KOPT-K1 (cell line): Measurements from ENCODE around the gene RBP4.

ENCODE experiments used
- H3K27ac ChIP-seq: fragments of 200-600 bp; sonication (generic); 2 replicates; pipeline ENCODE4 v1.5.1; 2016; ENCODE audit warnings: antibody characterized with exemption, mild to moderate bottlenecking, low read depth, low read length; ENCODE audit not compliant: poor library complexity, severe bottlenecking
- H3K36me3 ChIP-seq: fragments of 200-600 bp; sonication (generic); 2 replicates; pipeline ENCODE4 v1.5.1; 2017; ENCODE audit warnings: antibody characterized with exemption, mild to moderate bottlenecking, low read length, moderate library complexity; ENCODE audit not compliant: insufficient read depth
- H3K9me3 ChIP-seq: fragments of 200-600 bp; sonication (generic); 2 replicates; pipeline ENCODE4 v1.5.1; 2017; ENCODE audit warnings: antibody characterized with exemption, low read length, mild to moderate bottlenecking; ENCODE audit not compliant: insufficient read depth, poor library complexity, severe bottlenecking

Gene RBP4

GRCh38 chr10:93584445-93584844 is 16.6 kb downstream of the RBP4 start:
- Histone ChIP-seq H3K9me3 (peaks cover 13% of the 10 kb centered on the region), H3K27ac (no peak overlapping the region), H3K36me3 (no peaks in the 10 kb centered on the region)

- H3K27ac ChIP-seq = no peak overlapping the region
- H3K36me3 ChIP-seq = no peaks in the 10 kb centered on the region
- peaks cover 13% of the 10 kb centered on the region for H3K9me3 ChIP-seq
These were observed 20.2 kb downstream of the RBP4 start for GRCh38 chr10:93580828-93581227.

GRCh38 chr10:93579985-93580711 is 20.9 kb downstream of the RBP4 start:
- Histone ChIP-seq H3K9me3 (peaks cover 13% of the 10 kb centered on the region), H3K27ac (no peak overlapping the region), H3K36me3 (no peaks in the 10 kb centered on the region)

- peaks cover 13% of the 10 kb centered on the region for H3K9me3 ChIP-seq
- no peak overlapping the region for H3K27ac ChIP-seq
- no peaks in the 10 kb centered on the region for H3K36me3 ChIP-seq
These were observed 21.9 kb downstream of the RBP4 start for GRCh38 chr10:93579089-93579488.

DNA sequence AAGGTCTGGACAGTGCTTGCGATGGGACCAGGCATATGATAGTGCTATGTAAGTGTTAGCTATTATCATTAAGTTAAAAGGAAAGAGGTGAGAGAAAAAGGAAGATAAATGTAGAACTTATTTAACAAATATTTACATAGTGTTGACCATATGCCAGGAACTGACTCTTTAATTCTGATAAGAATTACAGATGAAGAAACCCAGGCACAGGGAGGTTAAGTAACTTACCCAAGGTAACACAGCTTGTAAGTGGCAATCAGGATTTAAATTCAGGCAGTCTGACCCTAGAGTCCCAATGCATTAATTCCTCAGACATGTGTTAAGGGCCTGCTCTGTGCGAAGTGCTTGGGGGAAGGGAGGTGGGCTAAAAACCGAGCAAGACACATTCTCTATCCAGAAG is 23.5 kb downstream of the RBP4 start:
- Histone ChIP-seq H3K9me3 (peaks cover 13% of the 10 kb centered on the region), H3K27ac (no peak overlapping the region), H3K36me3 (no peaks in the 10 kb centered on the region)

DNA sequence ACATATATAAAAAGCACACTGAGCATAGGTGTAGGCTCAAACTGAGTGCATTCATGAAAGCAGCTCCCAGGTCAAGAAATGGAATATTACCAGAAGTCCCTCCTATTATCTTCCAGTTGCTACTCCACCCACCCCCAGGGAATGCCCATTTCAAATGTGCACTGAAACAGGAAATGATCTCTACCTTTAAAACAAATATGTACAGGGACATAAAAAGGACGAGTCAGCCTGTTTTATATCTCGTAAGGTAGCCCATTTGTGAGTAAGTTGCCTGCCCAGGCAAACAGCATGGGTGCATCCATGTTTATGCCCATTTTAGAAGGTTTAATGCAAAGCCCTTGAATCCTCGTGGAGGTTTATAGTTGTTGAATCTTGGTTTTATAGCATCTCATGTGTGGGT is 24.1 kb downstream of the RBP4 start:
- Histone ChIP-seq H3K36me3 (no peaks in the 10 kb centered on the region), H3K9me3 (peaks cover 13% of the 10 kb centered on the region), H3K27ac (no peak overlapping the region)

DNA sequence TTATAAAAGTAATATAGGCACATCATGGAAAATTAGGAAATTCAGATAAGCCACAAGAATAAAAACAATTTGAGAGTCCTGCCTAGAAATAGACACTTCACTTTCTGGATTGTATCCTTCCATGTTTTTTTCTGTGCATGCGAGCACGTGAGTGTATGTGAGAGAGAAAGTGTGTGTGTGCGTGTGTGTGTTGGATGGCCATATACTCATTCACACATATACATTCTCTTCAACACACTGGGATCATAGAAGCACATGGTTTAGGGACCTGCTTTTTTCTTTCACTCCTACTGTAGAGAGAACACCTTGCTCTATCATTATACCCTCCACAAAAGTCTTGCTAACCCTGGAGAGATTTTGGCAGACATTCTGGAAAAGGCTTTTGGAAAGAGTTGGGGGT is 27.1 kb downstream of the RBP4 start:
- Histone ChIP-seq H3K36me3 (no peaks in the 10 kb centered on the region), H3K27ac (no peak overlapping the region), H3K9me3 (no peaks in the 10 kb centered on the region)

- Histone ChIP-seq H3K27ac (no peak overlapping the region), H3K36me3 (no peaks in the 10 kb centered on the region), H3K9me3 (no peaks in the 10 kb centered on the region)
These were observed 27.8 kb downstream of the RBP4 start for GRCh38 chr10:93573051-93573909.

- Histone ChIP-seq H3K9me3 (no peaks in the 10 kb centered on the region), H3K27ac (no peak overlapping the region), H3K36me3 (no peaks in the 10 kb centered on the region)
These were observed 28.4 kb downstream of the RBP4 start for GRCh38 chr10:93572606-93573005.

DNA sequence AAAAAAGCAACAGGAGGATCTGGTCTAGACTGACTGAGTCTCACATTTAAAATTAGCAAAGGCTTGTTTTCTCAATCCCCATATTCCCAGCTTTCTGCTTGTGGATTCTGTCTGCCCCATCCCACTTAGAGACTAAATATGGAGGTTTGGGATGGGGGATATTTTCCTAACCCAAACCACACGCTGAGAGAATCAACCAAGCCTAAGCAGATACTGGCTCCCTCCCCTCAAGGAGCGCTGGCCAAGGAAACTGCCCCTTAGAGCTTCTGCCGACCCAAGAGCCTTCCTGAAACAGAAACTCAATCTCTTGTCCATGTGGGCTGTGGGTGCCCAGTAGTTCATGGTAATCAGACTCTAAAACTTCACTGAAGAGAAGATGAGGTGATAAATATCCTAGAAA is 30.7 kb downstream of the RBP4 start:
- Histone ChIP-seq H3K27ac (no peak overlapping the region), H3K9me3 (no peaks in the 10 kb centered on the region), H3K36me3 (no peaks in the 10 kb centered on the region)

DNA sequence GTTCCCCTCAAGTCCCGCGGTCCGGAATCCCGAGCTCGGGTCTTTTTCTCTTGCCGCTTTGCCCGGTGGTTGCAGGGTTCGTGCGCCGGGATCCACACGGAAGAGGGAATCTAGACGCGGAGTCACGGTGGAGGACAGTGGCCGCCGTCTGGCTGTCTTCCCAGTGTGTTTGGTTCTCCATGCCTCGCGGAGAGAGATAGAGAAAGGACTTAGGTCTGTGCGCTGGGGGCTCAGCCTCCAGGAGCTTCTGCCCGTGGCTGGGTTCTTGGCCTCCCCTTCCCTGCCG is 33.0 kb downstream of the RBP4 start:
- H3K36me3 ChIP-seq = no peaks in the 10 kb centered on the region
- H3K9me3 ChIP-seq = no peaks in the 10 kb centered on the region
- no peak overlapping the region for H3K27ac ChIP-seq

DNA sequence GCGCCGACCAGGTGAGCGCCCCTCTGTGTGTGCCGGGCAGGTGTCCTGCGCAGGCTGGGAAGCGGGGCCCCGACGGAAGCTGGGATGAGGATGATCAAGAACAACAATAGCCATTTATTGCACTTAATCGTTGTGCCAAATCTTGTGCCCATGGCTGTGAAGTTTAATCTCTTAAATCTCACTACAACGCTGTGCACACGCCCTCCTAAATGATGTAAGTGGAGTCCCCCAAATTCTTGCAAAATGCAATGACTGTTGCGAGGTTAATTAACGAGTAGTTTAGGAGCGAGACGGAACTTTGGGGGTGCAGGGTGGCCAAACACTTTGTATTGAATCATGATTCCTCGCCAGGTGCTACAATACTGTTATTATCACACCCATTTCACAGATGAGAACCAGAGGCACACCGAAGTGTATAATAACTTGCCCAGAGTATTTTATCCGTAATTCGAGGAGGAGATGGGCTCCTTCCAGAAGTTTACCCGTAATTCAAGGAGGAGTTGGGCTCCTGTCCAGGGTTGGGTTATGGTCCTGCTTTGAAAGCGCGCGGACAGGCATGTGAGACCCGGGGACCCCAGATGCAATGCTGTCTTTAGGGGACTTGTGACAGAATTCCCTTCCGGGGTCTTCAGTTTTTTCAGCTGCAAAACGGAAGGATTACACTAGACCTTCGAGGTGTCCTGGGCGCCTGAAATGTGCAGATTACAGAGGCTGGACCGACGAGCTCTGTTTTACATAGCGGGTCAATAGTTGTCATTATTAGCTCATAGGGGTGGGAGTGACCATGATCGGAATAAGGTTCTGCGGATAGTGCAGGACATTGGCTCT is 33.5 kb downstream of the RBP4 start:
- Histone ChIP-seq H3K36me3 (no peaks in the 10 kb centered on the region), H3K9me3 (no peaks in the 10 kb centered on the region), H3K27ac (no peak overlapping the region)

DNA sequence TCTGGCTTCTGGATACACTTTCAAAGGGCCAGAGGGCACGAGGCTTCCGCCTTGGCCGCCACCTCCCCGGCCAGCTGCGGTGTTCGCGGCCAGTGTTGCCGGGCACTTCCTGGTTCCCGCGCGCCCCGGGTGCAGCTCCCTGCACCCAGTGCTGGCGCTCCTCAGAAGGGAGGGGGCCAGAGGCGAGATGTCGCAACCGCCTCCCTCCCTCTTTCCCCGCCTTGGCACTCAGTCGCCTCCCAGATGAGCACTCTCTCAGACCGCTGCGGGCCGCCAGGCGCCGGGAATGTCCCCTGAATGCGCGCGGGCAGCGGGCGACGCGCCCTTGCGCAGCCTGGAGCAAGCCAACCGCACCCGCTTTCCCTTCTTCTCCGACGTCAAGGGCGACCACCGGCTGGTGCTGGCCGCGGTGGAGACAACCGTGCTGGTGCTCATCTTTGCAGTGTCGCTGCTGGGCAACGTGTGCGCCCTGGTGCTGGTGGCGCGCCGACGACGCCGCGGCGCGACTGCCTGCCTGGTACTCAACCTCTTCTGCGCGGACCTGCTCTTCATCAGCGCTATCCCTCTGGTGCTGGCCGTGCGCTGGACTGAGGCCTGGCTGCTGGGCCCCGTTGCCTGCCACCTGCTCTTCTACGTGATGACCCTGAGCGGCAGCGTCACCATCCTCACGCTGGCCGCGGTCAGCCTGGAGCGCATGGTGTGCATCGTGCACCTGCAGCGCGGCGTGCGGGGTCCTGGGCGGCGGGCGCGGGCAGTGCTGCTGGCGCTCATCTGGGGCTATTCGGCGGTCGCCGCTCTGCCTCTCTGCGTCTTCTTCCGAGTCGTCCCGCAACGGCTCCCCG is 34.4 kb downstream of the RBP4 start, which contains the start of gene FFAR4:
Gene FFAR4 (plus strand): TSS at position 231 of the 842 bp plus-strand sequence. CDS start 56 bp downstream, at position 287.
- no peak within 1 kb of the TSS for H3K27ac ChIP-seq
- H3K9me3 ChIP-seq = no peaks in the 10 kb centered on the region
- H3K36me3 ChIP-seq = no peaks in the 10 kb centered on the region

DNA sequence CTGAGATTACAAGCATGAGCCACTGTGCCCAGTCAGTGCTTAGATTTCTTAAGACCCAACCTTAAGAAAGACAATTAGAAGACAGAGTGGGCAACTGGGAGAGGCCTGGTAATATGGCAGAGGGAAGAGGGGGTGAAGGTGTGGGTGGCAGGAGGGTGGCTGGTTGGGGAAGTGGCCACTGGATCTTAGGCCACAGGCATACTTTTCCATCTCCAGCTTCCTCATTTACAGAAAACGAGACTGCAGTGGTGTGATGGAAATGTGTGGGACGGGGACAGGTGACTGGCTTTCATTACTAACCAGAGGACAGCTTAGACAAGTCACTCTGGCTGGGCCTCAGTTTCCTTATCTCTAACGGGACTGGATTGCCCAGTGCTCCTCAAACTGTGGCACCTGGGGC is 35.6 kb downstream of the RBP4 start:
- Histone ChIP-seq H3K36me3 (no peaks in the 10 kb centered on the region), H3K27ac (no peak overlapping the region), H3K9me3 (no peaks in the 10 kb centered on the region)
